Measurements from ENCODE around the gene SUMF1. TPM values are rescaled to one million over a fixed set of nuclear protein-coding genes. Genes with fewer than 3 reads are reported as not detected.
A peak's percentile ranks its signal among the peaks of the same experiment; 100 is the strongest.

The SUMF1 gene
- total RNA-seq: 1 to 10 TPM; 5.9 to 7.6 TPM

GRCh38 chr3:4466741-4467521 lies at the start of gene SUMF1:
Gene SUMF1 (minus strand): TSS chr3:4467269. CDS start chr3:4467245, 24 bp downstream.
- Mint-ChIP-seq H3K27ac (peak within 1 kb of the TSS; percentile 88), H3K9me3 (no peaks in the 10 kb centered on the region), H3K27me3 (no peaks in the 10 kb centered on the region), H3K4me1 (peaks cover 11% of the 10 kb centered on the region), H3K4me3 (peak within 1 kb of the TSS; percentile 88), H3K36me3 (ENCODE audit: low read depth) (no peaks in the 10 kb centered on the region)
- ATAC-seq (replicated peaks): peak; percentile 99

GRCh38 chr3:4515916-4516579 lies 49.0 kb upstream of the SUMF1 start:
- H3K27ac Mint-ChIP-seq: peak overlapping the region; percentile 70
- H3K4me1 Mint-ChIP-seq: peaks cover 19% of the 10 kb centered on the region
- ATAC-seq (replicated peaks): no peak
- H3K9me3 Mint-ChIP-seq: no peaks in the 10 kb centered on the region
- H3K4me3 Mint-ChIP-seq: no peak overlapping the region
- H3K27me3 Mint-ChIP-seq: no peaks in the 10 kb centered on the region
- H3K36me3 Mint-ChIP-seq (ENCODE audit: low read depth): peaks cover 17% of the 10 kb centered on the region

GRCh38 chr3:4514916-4515315 lies 47.8 kb upstream of the SUMF1 start:
- H3K9me3 Mint-ChIP-seq: no peaks in the 10 kb centered on the region
- no peak for ATAC-seq (replicated peaks)
- peaks cover 17% of the 10 kb centered on the region for H3K36me3 Mint-ChIP-seq (ENCODE audit: low read depth)
- H3K27me3 Mint-ChIP-seq: no peaks in the 10 kb centered on the region
- no peak overlapping the region for H3K4me3 Mint-ChIP-seq
- H3K4me1 Mint-ChIP-seq: peaks cover 19% of the 10 kb centered on the region
- H3K27ac Mint-ChIP-seq: peak overlapping the region; percentile 70

- peaks cover 14% of the 10 kb centered on the region for H3K4me1 Mint-ChIP-seq
- peaks cover 14% of the 10 kb centered on the region for H3K36me3 Mint-ChIP-seq (ENCODE audit: low read depth)
- no peaks in the 10 kb centered on the region for H3K9me3 Mint-ChIP-seq
- no peak overlapping the region for H3K27ac Mint-ChIP-seq
- no peak overlapping the region for H3K4me3 Mint-ChIP-seq
- ATAC-seq (replicated peaks): no peak
- no peaks in the 10 kb centered on the region for H3K27me3 Mint-ChIP-seq
Observed at GRCh38 chr3:4514321-4514720, 47.3 kb upstream of the SUMF1 start.

GRCh38 chr3:4512895-4513616 lies 46.0 kb upstream of the SUMF1 start:
- no peak overlapping the region for H3K27ac Mint-ChIP-seq
- H3K9me3 Mint-ChIP-seq: no peaks in the 10 kb centered on the region
- no peak for ATAC-seq (replicated peaks)
- H3K4me3 Mint-ChIP-seq: no peak overlapping the region
- H3K36me3 Mint-ChIP-seq (ENCODE audit: low read depth): peaks cover 21% of the 10 kb centered on the region
- H3K27me3 Mint-ChIP-seq: no peaks in the 10 kb centered on the region
- H3K4me1 Mint-ChIP-seq: peaks cover 18% of the 10 kb centered on the region

- ATAC-seq (replicated peaks): no peak
- Mint-ChIP-seq H3K27ac (no peak overlapping the region), H3K36me3 (ENCODE audit: low read depth) (peaks cover 17% of the 10 kb centered on the region), H3K4me1 (peaks cover 8% of the 10 kb centered on the region), H3K4me3 (no peak overlapping the region), H3K9me3 (no peaks in the 10 kb centered on the region), H3K27me3 (no peaks in the 10 kb centered on the region)
Observed at GRCh38 chr3:4511491-4512262, 44.6 kb upstream of the SUMF1 start.

- no peaks in the 10 kb centered on the region for H3K27me3 Mint-ChIP-seq
- H3K4me3 Mint-ChIP-seq: no peak overlapping the region
- H3K9me3 Mint-ChIP-seq: no peaks in the 10 kb centered on the region
- H3K27ac Mint-ChIP-seq: no peak overlapping the region
- peaks cover 19% of the 10 kb centered on the region for H3K4me1 Mint-ChIP-seq
- peaks cover 11% of the 10 kb centered on the region for H3K36me3 Mint-ChIP-seq (ENCODE audit: low read depth)
- no peak for ATAC-seq (replicated peaks)
Observed at GRCh38 chr3:4509983-4510755, 43.1 kb upstream of the SUMF1 start.

- no peak overlapping the region for H3K4me3 Mint-ChIP-seq
- H3K27me3 Mint-ChIP-seq: no peaks in the 10 kb centered on the region
- H3K4me1 Mint-ChIP-seq: peaks cover 24% of the 10 kb centered on the region
- ATAC-seq (replicated peaks): no peak
- no peak overlapping the region for H3K27ac Mint-ChIP-seq
- H3K36me3 Mint-ChIP-seq (ENCODE audit: low read depth): peaks cover 11% of the 10 kb centered on the region
- no peaks in the 10 kb centered on the region for H3K9me3 Mint-ChIP-seq
Observed at GRCh38 chr3:4509043-4509442, 42.0 kb upstream of the SUMF1 start.

- peak; percentile 7 for ATAC-seq (replicated peaks)
- H3K36me3 Mint-ChIP-seq (ENCODE audit: low read depth): peaks cover 11% of the 10 kb centered on the region
- no peaks in the 10 kb centered on the region for H3K27me3 Mint-ChIP-seq
- H3K27ac Mint-ChIP-seq: peak overlapping the region; percentile 25
- peak overlapping the region; percentile 4 for H3K4me3 Mint-ChIP-seq
- H3K9me3 Mint-ChIP-seq: no peaks in the 10 kb centered on the region
- H3K4me1 Mint-ChIP-seq: peaks cover 27% of the 10 kb centered on the region
Observed at GRCh38 chr3:4508048-4508981, 41.2 kb upstream of the SUMF1 start.

- Mint-ChIP-seq H3K4me1 (peaks cover 27% of the 10 kb centered on the region), H3K27me3 (no peaks in the 10 kb centered on the region), H3K9me3 (no peaks in the 10 kb centered on the region), H3K36me3 (ENCODE audit: low read depth) (peaks cover 12% of the 10 kb centered on the region), H3K27ac (peak overlapping the region; percentile 25), H3K4me3 (peak overlapping the region; percentile 4)
- ATAC-seq (replicated peaks): no peak
Observed at GRCh38 chr3:4507024-4507596, 40.0 kb upstream of the SUMF1 start.

GRCh38 chr3:4506559-4507023 lies 39.5 kb upstream of the SUMF1 start:
- Mint-ChIP-seq H3K9me3 (no peaks in the 10 kb centered on the region), H3K36me3 (ENCODE audit: low read depth) (peaks cover 17% of the 10 kb centered on the region), H3K27me3 (no peaks in the 10 kb centered on the region), H3K4me1 (peaks cover 27% of the 10 kb centered on the region), H3K4me3 (peak overlapping the region; percentile 95), H3K27ac (peak overlapping the region; percentile 95)
- no peak for ATAC-seq (replicated peaks)

- H3K9me3 Mint-ChIP-seq: no peaks in the 10 kb centered on the region
- ATAC-seq (replicated peaks): no peak
- H3K4me1 Mint-ChIP-seq: peaks cover 27% of the 10 kb centered on the region
- peak overlapping the region; percentile 95 for H3K27ac Mint-ChIP-seq
- peaks cover 24% of the 10 kb centered on the region for H3K36me3 Mint-ChIP-seq (ENCODE audit: low read depth)
- H3K4me3 Mint-ChIP-seq: peak overlapping the region; percentile 95
- H3K27me3 Mint-ChIP-seq: no peaks in the 10 kb centered on the region
Observed at GRCh38 chr3:4505688-4506558, 38.9 kb upstream of the SUMF1 start.
